GM19035 (cell line): ENCODE data around the gene BRICD5.

ENCODE experiments used
- ATAC-seq: cut with Tn5 transposase; IDR thresholded peaks from one replicate; pipeline ENCODE4 v1.9.1; 2021; ENCODE audit not compliant: unreplicated experiment

Gene BRICD5

DNA sequence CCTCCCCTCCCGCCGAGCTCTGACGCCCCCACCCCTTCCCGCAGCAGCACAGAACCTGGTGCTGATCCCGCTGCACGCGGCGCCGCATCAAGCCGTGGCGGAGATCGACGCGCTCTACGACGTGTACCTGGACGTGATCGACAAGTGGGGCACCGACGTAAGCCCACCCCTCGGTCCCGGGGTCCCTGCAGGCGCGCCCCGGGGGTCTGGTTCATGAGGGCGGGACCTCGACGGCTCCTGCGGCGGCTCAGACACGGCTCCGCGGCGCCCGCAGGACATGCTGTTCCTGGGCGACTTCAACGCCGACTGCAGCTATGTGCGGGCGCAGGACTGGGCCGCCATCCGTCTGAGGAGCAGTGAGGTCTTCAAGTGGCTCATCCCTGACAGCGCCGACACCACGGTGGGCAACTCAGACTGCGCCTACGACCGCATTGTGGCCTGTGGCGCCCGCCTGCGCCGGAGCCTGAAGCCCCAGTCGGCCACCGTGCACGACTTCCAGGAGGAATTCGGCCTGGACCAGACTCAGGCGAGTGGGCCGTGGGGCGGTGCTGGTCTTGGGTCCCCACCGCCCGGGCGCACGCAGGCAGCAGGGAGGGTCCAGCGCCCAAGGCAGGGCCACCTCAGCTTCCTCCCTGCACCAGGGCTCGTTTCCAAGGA lies 27.0 kb upstream of the BRICD5 start:
- no peak for ATAC-seq

DNA sequence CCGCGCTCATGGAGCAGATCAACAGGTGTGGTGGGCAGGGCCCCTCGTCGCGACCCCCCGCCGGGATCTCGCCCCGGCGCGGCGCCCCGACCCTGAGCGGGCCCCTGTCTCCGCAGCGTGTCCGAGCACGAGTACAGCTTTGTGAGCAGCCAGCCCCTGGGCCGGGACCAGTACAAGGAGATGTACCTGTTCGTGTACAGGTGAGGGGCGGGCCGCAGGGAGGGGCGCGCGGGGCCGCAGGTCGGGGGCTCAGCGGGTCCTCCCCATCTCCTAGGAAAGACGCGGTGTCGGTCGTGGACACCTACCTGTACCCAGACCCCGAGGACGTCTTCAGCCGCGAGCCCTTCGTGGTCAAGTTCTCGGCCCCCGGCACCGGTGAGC lies 26.4 kb upstream of the BRICD5 start:
- no peak for ATAC-seq

DNA sequence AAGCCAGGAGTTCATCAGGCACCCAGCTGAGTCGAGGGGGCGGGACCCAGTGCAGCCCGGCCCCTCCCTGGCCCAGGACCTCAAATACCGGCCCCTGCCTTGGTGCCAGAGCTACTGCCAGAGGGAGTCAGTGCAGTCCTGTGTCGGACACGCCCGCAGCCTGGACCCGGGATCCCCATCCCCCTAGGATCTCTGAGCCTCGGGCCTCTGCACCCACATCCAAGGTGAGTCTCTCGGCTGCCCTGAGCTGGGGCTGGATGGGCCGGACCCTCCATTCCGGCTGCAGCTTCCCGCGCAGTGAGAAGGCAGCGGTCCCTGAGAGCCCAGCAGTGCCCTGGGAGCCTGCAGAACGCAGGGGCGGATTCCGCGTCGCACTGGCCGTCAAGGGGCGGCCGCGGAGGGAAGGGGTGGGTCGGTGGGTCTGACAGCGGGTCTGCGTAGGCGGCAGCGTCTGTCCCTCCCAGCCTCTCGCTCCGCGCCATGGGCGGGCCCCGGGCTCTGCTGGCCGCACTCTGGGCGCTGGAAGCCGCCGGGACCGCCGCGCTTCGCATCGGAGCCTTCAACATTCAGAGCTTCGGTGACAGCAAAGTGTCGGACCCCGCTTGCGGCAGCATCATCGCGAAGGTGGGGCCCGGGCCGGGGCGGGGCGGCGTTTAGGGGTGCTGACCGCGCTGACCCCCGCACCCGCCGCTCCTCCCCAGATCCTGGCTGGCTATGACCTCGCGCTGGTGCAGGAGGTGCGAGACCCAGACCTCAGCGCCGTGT lies 25.9 kb upstream of the BRICD5 start, which contains the start of gene DNASE1L2:
TSS of gene DNASE1L2 (plus strand) at position 108 of the 765 bp plus-strand sequence. CDS start at position 481, 373 bp downstream.
- ATAC-seq: no peak

- ATAC-seq: no peak
These were observed 25.2 kb upstream of the BRICD5 start for GRCh38 chr16:2235695-2236336.

DNA sequence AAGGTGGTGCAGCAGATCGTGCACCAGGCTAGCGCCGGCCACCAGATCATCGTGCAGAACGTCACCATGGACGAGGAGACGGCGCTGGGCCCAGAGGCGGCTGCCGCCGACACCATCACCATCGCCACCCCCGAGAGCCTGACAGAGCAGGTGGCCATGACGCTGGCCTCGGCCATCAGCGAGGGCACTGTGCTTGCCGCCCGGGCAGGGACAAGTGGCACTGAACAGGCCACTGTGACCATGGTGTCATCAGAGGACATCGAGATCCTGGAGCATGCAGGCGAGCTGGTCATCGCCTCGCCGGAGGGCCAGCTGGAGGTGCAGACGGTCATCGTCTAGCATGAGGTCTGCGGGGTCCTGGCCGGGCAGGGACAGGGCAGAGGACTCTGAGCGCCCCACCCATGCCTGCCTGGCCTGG lies 24.6 kb upstream of the BRICD5 start:
- ATAC-seq: no peak

- no peak for ATAC-seq
These were observed 24.1 kb upstream of the BRICD5 start for GRCh38 chr16:2234813-2235170.

GRCh38 chr16:2233872-2234812 lies 23.5 kb upstream of the BRICD5 start:
- no peak for ATAC-seq

DNA sequence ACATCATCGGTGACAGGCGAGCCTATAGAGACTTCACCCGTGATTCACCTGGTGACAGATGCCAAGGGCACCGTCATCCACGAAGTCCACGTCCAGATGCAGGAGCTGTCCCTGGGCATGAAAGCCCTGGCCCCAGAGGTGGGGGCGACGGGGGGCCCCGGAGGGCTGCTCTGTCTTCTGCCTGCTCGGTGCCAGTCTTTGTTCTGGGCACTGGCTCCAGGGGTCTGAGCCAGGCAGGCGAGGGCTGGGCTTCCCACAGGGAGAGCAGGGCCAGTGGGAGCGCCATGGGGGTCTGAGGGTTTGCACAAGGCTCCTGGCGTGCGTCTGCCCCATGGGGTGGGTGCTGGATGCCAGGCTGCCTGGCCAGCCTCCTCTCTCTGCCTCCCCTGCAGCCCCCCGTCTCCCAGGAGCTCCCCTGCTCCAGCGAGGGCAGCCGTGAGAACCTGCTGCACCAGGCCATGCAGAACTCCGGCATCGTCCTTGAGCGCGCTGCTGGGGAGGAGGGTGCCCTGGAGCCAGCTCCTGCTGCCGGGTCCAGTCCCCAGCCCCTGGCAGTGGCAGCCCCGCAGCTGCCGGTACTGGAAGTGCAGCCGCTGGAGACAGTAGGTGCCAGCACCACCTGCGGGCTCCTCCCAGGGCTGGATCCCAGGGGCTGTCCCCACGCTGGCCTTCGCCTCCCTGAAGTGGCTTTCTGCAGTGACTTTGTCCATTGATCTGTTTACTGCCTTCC lies 22.5 kb upstream of the BRICD5 start:
- no peak for ATAC-seq

DNA sequence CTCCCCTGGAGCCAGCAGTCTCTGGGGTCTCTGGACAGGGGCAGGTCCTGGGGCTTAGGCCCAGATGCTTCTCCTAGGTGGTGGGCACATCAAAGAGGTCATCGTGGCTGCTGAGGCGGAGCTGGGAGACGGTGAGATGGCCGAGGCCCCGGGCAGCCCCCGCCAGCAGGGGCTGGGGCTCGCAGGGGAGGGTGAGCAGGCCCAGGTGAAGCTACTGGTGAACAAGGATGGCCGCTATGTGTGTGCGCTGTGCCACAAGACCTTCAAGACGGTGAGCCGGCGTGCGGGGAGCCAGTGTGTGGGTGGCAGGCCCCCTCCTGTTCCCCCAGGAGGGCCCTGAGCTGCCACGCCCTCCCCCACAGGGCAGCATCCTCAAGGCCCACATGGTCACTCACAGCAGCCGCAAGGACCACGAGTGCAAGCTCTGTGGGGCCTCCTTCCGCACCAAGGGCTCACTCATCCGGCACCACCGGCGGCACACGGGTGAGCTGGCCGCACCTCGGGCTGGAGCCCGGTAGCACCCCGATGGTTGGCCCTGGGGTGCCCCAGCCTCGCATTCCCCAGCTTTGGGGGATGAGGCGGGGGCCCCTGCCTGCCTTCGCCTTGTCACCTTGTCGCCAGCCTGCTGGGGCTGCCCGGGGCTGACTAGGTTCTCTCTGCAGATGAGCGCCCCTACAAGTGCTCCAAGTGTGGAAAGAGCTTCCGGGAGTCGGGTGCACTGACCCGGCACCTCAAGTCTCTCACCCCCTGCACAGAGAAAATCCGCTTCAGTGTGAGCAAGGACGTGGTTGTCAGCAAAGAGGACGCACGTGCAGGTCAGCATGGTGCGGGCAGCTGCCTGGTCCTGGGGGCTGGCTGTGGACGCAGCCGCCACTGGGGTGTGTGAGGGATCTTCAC lies 21.7 kb upstream of the BRICD5 start:
- ATAC-seq: no peak

DNA sequence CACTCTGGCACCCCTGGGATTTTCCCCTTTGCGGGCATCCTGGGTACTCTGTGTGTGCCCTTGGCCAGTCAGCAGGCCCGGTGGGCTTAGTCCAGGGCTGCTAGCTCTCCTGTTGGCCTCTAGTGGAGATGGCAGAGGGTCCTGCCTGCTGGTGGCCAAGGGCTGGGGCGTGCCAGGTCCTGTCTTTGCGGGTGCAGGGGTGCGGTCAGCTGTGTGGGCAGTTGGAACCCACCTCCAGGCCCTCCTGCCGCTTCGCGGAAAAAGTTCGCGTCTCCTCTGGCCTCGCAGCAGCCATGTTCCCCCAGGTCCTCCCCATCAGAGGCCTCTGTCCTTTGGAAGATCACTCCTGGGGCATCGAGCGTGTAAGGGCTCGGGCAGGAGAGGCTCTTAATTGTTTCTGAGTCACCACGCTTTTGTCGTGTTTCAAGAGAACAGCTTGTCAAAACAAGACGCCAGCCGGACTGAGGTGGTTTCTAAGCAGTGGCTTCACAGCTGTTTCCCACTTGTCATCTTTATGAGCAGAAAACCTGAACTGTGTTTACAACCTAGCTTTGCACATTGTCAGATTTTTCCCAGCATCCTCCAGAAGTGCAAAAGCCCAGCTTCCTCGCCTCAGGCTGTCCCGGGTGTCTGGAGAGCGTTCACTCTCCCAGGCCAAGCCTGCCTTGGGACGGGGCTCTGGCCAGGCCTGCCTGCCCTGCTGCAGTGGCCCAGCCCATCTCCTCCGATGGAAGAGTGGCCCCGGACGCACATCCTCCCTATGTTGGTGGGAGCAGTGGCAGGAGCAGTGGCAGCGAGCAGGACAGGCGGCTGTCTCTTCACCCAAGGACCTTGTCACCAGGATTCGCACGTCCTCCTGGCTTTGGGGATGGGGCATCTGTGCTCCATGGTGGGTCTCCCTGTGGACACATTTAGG lies 20.6 kb upstream of the BRICD5 start:
- no peak for ATAC-seq

DNA sequence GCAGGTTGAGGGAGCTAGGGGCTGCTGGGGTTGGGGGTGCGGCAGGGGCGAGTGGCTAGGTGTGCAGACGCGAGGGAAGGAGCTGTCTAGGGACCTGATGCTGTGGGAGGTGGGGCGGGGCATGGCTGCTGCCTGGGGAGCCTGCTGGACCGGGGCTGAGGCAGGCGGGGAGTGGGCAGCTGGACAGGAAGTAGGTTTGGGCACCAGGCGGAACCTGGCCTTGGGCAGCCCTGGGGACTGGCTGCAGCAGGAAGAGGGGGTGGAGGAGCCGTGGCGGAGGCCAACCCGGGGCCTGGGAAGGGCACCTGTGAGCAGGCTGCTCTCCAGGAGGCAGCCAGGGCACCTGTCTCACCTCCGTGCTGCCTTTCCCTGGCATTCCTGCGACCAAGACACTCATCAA lies 19.7 kb upstream of the BRICD5 start:
- no peak for ATAC-seq

DNA sequence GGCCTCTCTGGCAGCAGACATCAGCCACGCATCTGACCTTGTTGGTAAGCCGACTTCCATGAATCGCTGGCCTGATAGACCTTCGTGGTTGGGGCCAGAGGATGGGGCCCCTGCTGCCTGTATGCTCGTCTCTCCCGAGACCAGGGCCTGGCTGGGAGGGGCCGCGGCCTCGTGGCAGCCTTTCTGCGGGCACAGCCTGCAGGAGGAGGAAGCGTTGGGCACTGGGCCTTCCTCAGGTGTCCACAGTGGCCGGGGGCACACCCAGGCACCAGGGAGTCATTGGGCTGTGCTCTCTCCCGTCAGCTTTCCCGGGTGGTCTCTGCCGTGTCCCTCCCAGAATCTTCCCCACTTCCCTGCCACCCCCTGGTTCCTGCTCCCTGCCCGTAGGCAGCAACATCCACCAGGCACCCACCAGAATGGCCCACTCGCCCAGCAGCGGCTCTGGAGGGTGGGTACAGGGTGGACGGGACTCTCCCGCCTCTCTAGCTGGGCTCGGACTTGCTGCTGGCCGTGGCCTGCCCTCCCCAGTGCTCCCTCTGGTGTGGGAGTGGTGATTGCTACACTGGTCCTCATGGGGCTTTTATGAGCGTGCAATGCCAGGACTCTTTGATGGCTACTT lies 19.1 kb upstream of the BRICD5 start:
- no peak for ATAC-seq

- no peak for ATAC-seq
These were observed 18.4 kb upstream of the BRICD5 start for GRCh38 chr16:2229091-2229490.

GRCh38 chr16:2228161-2228824 lies 17.6 kb upstream of the BRICD5 start:
- ATAC-seq: no peak

DNA sequence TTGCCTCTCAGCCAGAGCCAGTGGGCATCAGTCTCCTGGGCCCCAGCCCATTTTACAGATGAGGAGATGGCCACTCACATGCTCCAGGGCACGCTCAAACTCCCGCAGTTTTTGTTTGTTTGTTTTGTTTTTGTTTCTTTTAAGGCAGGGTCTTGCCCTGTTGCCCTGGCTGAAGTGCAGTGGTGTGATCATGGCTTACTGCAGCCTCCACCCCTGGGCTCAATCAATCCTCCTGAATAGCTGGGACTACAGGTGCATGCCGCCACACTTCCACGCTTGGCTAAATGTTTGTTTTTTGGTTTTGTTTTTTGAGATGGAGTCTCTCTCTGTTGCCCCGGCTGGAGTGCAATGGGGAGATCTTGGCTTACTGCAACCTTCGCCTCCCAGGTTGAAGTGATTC lies 16.3 kb upstream of the BRICD5 start:
- no peak for ATAC-seq

GRCh38 chr16:2226245-2226793 lies 15.7 kb upstream of the BRICD5 start:
- ATAC-seq: no peak

GRCh38 chr16:2223942-2224486 lies 13.4 kb upstream of the BRICD5 start:
- peak; percentile 16 for ATAC-seq
